Heart left ventricle (tissue), 13 donors: Measurements from ENCODE around the gene A2M.

ENCODE experiments used
- CTCF ChIP-seq, 12 donors: fragments of 200-600 bp; sonication (generic) in 4 of 12; IDR thresholded peaks; one replicate each; pipeline versions ENCODE4 v1.5.0 to v1.8.0; 2018 to 2022; ENCODE audit warnings: antibody characterized with exemption in 12 of 12, mild to moderate bottlenecking in 5 of 12
- POLR2A ChIP-seq, 2 donors: fragments of 450-650 bp; IDR thresholded peaks; one replicate each; pipeline ENCODE4 v1.6.1; 2017; ENCODE audit warnings: antibody characterized with exemption in 2 of 2, mild to moderate bottlenecking in 2 of 2, moderate library complexity in 2 of 2
- donor health status: ischemic (EF 13 %, LVEDD 7.1; RV severe dilation, severe dysfunction).
- donor health status: DM: no; HTN: yes; CAD: no.
- donor health status: DM: no; HTN: no; CAD: no.
- donor health status: ischemic (EF 25% LVEDD 6.9; RV normal size, moderate dysfunction).
- donor health status: ischemic (EF 25% LVEDD 5.7; RV mildly dilated, moderate dysfunction).
- donor health status: ischemic (EF 35%, LVEDD 5.7; RV mildly dilated, moderate dysfunction).
- donor health status: nonischemic (EF 11% LVEDD 7.7; RV severe dilation, severe dysfunction).
- donor health status: DM: yes; HTN: yes; CAD: no.
- donor health status: PGD.
- donor health status: ischemic (EF 29% LVEDD 5.4; RV normal size, mild dysfunction).
- donor health status: nonischemic (EF 23%, LVEDD 6.1; RV moderate dilation, normal function).

- TF ChIP-seq POLR2A (IDR thresholded peaks at IDR 0.05) (no peak), CTCF (IDR thresholded peaks at IDR 0.05) (no peak)
These were observed 6.4 kb upstream of the A2M start for GRCh38 chr12:9122091-9122609.
